Anterior cingulate cortex (tissue), 58 donors: ENCODE data around the gene HSD17B8.

ENCODE experiments used
- DNase-seq, 58 donors: peaks; one replicate each; lab custom pipeline; 2025; lab: John Stamatoyannopoulos, UW

Gene HSD17B8

DNA sequence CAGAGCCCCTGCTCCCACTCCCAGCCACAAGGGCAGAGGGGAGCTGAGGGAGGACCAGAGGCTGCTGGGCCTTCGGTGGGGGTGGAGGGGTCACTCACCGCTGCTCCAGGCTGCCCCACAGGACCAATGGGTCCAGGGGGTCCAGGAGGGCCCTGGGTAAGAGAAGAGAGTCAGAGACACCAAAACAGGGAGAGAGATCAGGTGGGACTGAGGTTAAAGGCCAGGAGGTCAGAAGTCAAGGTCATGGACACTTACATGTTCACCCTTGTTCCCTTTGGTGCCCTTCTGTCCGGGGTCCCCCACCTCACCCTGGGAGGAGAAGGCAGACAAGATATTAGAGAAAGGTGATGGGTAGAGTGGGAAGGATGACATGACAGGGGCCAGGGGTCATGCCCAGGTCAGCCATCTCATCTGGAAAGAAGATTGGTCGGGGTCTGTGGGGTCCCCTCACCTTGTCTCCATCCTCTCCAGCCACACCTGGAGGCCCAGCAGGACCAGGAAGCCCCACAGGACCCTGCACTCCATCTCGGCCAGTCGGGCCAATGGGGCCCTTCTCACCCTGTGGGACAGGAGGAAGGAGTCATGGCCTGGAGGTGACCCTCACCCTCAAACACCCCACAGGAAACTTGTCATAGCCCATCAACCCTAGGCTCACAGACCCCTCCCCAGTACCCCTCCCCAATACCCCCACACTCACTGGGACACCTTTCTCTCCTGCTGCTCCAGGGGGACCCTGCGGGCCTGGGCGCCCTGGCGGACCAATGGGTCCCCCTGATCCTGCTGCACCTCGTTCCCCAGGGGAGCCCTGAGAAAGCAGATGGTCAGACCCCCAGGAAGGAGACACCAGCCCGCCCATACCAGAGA lies 33.2 kb upstream of the HSD17B8 start:
- DNase-seq: no peak

DNA sequence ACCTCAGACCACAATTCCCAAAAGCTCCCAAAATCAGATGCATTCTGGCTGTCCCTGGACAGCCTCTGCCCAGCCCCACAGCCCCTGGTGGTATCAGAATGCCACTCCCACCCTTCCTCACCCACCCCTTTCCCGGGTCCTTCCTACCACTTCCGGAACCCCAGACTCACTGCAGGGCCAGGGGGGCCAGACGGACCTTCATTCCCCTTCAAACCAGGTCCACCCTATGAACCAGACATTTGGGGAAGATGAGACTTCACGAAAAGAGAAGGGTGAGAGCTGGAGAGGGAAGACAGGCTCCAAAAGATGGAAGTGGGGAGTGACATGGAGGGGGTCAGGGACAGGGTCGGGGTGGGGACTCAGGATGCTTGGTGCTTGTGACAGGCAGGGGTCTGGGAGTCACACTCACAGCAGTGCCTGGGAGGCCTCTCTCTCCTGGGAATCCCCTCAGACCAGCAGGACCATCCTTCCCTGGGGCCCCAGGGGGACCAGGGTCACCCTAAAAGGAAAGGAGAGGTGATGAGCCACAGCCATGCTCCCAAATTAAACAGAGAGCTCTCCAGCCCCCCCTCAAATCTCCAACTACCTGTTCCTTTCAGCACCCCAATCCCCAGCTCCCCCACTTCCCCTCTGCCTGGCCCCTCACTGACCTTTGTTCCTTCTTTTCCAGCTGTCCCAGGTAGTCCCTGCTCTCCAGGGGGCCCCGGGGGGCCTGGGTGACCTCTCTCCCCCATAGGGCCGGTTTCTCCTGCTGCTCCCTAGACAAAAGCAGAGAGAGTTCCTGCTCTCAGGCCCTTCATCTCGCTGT lies 32.4 kb upstream of the HSD17B8 start:
- no peak for DNase-seq

DNA sequence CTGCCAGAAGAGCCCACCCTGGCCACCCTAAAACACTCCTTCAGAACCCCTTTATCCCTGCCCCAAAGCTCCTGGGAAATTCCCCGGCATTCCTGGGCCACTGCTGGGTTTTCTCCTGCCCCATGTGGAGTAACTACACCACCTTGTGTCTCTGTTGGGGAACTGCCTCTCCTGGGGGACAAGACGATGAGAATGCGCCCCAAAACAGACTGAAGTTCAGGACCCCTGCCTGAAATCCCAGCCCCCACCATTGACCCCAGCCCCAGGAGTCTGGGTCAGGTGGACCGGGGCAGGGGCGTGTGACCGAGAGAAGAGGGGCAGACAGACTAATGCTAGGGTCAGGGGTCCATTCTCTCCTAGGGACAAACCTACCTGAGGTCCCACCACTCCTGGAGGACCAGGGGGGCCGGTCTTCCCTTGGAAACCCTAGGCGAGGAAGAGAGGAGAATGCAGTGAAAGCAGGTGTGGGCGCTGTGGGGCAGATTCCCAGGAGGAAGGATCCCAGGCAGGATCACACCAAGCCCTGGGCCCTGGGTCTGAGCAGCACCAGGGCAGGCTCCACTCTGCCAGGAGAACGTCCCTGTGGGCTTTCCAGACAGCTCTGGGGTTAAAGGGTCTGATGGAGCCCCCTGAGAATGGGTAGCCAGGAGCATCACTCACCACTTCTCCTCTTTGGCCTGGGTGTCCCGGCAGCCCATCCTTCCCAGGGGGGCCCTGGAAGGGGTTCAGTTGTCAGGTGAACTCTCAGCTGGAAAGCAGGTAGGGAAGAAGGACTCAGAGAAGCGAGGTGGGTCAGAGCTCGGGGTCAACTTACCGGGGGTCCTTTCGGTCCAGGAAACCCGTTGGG lies 31.5 kb upstream of the HSD17B8 start:
- DNase-seq: no peak

DNA sequence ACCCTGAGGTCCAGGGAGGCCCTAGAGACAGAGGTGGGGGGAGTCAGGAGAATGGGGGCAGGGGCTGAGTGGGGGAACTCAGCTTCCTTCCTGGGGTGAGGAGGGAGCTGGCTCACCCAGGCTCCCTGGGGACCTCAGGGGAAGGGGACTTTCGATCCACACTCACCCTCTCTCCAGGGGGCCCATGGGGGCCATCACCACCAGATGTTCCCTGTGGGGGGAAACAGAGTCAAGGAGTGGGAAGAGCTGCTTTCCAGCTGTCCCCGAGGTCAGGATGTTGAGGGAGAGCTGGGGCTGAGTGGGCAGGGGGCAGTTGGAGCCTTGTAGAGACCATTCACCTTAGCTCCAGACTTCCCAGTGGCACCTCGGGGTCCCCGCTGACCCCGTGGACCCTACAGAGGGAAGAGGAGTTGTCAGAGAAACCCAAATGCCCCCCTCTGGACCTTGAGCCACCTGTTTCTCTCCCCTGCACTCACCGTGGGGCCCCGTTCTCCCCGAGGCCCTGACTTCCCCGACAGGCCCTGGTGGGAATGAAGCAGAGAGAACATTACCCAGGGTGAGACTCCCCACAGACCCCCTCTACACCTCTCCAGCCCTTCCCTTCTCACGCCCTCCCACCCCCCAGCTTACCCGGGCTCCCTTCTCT lies 30.8 kb upstream of the HSD17B8 start:
- DNase-seq: no peak

DNA sequence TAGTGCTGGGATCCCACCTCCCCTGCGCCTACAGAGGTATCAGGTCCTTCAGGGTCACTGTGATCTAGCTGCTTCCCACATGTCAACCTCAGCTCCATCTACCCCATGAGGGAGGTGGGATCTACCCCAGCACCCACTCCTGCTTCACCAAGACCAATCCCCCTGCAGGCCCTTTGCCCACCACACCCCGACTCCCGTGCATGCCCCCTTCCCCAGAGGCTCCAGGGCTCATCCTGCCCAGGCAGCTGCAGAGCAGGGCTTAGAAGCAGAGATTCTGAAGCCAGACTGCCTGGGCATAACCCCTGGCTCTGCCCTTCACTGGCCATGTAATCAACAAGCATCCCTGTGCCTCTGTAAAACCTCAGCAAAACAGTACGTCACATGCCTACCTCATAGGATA lies 29.7 kb upstream of the HSD17B8 start:
- DNase-seq: no peak

DNA sequence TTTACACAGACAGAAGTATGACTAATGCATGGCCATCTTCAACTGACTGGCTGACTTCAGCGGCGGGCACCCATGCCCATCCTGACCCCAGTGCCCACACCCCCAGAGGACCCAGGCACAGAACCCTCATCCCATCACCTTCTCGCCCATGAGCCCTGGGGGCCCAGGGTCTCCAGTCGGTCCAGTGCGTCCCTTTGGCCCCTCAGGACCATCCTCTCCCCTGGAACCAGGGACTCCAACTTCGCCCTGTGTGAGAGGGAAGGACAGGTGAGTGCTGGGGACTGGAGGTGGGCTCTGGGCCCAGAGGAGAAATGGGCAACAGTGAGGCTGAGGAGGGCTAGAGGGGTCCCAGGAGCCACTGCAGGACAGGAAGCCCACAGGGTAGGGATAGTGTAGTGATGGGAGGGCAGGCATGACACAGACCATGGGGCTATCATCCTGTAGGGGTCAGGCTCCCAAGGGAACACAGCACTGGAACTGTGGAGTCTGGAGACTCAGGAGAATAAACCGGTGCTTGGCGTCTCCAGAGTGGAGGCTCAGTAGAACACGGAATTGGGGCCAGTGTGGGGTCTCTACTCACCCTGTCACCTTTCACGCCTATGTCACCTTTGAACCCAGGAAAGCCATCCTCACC lies 28.9 kb upstream of the HSD17B8 start:
- DNase-seq: no peak

DNA sequence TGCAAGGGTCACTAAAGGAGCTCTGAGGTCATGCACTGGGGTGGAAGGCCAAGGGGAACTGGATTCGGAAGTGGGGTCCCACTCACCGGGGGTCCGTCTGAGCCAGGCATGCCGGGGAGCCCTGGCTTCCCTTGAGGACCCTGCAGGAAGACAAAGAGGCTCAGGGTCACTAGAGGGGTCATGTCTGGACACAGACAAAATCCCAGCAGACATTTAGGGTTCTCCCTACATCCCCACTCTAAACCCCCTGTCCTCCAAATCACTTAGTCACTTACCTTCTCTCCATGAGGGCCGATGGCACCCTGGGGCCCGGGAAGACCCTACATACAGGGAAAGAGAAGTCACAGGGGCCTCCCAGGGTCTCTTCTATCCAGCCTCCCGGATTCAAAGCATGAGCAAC lies 27.5 kb upstream of the HSD17B8 start:
- DNase-seq: no peak

DNA sequence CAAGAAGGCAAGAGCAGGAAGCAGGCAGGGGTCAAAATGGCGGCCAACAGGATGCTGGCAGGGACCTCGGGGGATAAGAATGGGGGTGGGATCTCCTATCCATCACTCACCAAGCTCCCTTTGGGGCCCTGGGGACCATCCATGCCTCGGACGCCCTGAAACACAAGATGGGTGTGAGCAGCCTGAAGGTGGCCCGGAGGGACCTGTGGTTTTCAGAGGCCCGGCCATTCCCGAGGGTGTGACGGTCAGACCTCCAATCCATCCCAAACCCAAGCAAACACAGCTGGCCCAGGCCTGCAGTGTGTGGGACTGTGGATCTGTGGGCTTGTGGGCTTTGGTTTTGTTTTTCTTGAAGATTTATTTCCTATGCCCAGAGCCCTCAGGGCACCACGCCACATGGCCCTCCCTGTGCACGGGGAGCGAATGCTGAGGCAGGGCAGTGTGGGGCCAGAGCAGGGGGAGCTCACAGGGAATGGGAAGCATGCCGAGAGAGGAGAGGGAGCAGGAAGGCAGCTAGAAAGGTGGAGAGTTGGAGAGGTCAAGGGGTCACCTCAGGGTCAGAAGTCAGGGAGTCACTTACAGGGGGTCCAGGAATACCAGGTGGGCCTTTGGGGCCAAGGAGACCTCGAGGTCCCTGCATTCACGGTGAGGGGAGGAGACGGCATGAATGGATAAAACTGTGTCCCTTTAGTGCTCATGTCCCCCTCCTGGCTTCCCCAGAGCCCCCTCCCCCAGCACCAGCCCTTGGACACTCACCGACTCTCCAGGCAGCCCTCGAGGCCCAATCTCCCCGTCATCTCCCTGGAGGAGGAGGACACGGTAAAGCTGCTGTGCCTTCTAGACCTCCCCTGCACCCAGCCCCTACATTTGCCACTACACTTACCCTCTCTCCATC lies 26.7 kb upstream of the HSD17B8 start:
- no peak for DNase-seq

DNA sequence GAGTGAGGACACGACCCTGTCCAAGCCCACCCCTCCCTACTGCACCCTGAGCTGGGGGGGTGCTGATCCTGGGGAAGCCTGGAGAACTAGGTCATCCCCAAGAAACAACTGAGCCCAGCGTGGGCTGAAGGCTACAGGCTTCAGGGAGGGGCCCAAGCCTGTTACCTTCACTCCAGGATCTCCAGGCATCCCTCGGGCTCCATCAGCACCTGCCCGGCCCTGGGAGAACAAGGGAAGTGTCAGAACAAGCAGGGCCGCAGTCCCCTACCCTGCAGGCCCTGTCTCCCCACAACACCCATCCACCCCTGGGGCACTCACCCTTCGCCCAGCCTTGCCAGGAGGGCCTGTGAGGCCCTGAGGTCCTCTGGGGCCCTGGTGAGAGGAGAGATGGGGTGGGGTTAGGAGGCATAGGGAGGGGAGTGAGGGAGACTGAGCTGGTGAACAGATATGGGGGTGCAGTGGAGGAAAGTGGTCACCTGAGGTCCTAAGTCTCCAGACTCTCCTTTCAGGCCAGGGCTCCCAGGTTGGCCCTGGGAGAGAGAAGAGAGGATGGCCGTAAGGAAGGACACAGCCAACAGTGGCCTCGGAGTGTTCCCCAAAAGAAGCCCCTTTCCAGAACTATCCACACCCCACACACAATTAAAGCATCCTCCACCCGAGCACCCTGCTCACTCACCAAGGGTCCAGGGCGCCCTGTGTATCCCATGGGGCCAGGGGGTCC lies 25.5 kb upstream of the HSD17B8 start:
- no peak for DNase-seq

DNA sequence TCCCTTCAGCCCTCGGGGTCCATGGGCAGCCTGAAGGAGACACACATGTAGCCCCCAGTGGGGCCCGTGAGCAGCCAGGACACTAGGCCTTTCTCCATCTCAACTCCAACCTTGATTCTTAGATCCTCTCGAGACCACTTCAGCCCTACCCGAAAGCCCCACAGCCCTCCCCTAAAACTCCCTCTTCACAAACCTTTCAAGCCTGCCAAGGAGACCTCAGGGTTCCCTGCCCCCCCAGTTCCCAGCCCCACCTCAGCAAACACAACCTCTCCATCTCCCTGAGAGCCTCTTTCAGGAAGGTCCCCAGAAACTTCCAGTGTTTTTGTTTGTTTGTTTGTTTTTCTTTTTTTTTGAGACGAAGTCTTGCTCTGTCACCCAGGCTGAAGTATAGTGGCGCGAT lies 23.3 kb upstream of the HSD17B8 start:
- no peak for DNase-seq

DNA sequence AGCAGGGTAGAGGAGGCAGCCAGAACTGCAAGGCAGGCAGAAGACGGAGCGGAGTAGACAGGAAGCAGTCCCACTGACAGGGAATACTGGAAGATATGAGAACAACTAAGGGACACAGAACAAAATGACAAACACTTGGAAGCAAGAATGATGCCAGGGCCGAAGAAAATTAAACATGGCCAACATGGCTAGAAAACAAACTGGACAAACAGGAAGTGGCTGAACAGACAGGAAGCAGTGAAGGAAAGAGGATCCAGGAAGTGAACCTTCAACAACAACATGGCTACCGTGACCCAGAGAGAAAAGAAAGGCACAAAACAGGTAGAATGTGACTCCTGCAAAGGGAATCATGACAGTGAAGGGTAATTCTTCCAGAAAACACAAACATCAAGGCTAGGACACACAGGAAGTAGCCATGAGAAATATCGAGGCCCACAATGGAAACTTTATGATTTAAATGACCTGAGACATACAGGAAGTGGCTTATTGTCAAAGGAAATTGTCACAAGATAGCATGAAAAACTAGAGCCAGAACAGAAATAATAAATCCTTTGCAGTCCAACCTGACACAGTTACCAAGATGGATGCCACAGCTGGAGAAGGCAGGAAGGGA lies 21.3 kb upstream of the HSD17B8 start:
- DNase-seq: no peak

DNA sequence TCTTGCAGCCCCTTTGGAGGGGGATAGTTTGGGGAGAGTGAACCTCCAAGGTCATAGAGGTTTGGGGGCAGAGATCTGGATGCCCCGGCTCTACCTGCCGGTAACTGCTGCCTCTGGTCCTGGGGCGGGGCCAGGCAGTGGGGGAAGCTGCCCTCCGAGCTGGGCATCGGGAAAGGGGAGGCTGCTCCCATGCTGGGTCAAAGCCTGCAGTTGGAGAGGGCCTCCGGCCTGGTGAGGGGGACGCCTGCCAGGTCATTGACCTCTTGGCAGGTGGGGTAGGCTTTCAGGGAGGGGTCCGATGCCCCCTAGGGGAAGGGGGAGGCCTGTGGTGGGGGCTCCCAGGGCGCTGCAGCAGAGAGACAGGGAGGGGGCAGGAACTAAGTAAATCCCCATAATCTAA lies 19.3 kb upstream of the HSD17B8 start:
- no peak for DNase-seq

DNA sequence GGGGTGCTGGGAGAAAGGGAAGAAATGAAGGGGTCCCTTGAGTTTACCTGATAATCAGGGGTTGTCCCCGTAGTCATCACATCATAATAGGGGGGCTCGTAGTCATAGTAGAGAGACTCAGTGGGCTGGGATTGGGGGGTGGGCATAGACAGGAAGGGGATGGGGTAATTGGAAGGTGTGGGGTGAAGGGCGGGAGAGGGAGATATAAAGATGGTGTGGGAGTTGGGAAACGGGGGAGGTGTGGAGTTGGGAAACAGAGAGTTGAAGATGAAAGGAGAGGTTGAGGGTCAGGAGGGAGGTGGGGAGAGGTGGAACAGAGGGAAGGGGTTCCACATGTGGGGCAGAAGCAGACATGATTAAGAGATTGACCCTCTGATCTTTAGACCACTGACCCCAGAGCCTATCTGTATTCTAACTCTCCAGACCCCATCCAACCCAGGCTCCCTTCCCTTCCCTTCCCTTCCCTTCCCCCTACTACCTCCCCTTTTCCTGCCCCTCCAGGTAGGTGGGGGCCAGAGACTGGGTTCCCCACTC lies 18.7 kb upstream of the HSD17B8 start:
- no peak for DNase-seq

DNA sequence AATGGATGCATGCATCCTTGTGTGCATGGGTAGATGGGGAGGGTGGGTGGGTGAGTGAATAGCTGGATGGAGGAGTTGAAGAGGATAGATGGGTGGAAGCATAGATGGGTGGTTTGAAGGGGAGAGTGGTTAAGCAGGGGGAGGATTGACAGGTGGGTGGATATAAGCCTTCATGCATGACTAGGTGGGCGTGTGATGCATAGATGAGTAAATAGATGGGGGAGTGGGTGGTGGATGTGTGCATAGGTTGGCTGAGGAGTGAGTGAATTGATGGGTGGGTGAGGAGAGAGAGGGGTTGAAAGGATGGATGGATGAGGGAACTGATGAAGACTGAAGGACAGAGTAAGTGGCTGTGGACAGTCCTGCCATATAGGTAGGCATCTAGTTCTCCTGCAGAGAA lies 16.6 kb upstream of the HSD17B8 start:
- DNase-seq: no peak

DNA sequence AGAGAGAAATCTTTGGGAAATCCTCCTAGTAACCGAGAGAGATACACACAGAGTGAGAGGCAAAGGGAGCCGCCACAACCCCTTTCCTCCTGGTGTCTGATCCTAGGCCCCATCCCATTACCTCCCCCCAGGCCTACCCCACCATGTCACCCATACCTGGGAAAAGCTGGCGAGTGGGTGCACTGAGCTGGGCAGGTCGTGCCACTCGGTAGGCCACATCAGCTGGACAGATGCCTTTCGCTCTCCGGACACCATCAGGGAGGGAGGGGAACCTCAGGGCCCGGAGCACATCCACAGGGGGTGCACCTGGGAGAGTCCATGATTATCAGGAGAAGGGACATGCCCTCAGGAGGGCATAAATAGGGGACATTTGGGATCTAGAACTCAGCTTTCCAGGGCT lies 15.3 kb upstream of the HSD17B8 start:
- no peak for DNase-seq

DNA sequence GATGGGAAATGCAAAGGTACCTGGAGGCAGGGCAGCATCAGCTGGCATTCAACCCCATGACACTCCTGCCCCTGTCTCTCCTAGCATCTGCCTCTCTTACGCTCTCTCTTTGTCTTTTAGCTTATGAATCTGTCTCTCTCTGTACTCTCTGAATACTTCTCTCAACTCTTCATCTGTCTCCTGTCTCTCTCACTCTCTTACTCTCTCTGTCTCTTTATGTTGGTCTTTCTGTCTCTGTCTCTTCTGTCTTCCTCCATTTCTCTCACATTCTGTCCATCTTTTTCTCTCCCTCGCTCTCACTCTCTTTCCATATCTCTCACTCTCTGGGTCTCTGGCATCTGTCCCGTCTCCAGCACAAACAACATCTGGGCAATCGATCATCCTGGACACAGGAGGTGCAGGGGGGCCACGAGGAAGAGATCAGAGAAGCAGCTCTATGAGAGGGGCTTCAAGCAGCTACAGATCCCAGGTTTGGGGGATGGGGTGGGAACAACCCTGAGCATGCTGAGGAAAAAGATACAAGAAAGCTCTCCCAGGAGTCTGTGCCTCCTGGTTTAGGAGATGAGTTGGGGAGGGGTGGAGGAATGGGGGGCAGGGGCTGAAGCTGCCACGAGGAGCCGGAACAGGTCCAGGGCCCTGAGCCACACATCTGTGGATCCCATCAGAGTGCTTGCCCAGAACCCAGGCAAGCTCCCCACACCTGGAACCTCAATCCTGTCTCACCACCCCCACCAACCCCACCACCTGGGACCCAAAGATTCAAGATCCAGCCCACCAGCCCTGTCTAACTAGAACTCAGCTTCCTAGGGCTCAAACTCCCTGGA lies 14.6 kb upstream of the HSD17B8 start:
- DNase-seq: no peak
